Stimulated activated CD8-positive, alpha-beta memory T cell treated with anti-CD3 and anti-CD28 coated beads, Interleukin-7, amount 100 ng/mL, for 48 hours (primary cell): ENCODE measurements around the gene TNS4.
"Not testable (repeated sequence)": the region's sequence is repeated elsewhere in the genome, so short reads cannot be mapped to it uniquely, and the experiment has no call there.

ENCODE experiments used
- DNase-seq, 2 donors: peaks; one replicate each; pipeline ENCODE4 v3.0.0-alpha.2; 2020; ENCODE audit warnings: low read depth in 1 of 2; ENCODE audit errors: extremely low read depth in 1 of 2

The TNS4 gene, protein sequence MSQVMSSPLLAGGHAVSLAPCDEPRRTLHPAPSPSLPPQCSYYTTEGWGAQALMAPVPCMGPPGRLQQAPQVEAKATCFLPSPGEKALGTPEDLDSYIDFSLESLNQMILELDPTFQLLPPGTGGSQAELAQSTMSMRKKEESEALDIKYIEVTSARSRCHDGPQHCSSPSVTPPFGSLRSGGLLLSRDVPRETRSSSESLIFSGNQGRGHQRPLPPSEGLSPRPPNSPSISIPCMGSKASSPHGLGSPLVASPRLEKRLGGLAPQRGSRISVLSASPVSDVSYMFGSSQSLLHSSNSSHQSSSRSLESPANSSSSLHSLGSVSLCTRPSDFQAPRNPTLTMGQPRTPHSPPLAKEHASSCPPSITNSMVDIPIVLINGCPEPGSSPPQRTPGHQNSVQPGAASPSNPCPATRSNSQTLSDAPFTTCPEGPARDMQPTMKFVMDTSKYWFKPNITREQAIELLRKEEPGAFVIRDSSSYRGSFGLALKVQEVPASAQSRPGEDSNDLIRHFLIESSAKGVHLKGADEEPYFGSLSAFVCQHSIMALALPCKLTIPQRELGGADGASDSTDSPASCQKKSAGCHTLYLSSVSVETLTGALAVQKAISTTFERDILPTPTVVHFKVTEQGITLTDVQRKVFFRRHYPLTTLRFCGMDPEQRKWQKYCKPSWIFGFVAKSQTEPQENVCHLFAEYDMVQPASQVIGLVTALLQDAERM

DNA sequence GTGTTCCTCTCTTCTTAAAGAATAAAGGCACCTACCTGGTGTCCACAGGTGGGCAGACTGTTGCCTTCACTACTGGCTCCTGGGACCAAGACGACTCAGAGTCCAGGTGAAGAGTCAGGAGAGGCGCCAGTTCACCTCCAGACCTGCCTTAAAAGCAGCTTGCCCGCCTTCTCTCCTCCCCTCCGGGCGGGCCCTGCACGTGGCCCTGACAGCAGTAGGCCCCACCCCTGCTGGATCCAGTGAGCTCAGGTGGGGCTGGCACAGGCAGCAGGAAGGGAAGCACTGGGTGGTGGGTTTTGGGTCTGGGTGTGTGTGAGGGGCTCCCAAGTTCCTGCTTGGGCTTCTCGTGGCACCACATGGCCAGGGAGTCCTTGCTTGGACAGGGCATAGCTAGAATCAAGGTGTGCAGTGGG is at the start of gene TNS4:
Gene TNS4, minus strand, starts transcription at position 125 of the 413 bp plus-strand sequence. CDS start 5,198 bp downstream, outside the sequence.
- no peak for DNase-seq

DNA sequence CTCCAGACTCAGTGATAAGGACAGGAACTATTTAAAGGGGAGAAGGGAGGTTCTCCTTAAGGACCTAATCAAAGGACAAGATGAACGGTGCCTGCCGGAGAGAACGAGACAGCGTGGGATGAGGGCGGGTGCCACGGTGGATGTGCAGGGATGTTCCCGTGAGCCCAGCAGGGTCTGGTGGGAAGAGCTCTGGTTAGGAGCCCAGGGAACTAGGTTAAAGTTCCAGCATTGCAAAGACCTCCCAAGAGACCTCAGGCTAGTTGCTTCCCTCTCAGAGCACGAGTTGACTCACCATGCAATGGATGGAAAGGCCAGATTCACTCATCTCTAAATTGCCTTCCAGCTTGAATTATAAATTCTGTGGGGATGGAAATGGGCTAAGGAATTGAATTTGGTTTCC is 49.2 kb upstream of the TNS4 start:
- DNase-seq: no peak

DNA sequence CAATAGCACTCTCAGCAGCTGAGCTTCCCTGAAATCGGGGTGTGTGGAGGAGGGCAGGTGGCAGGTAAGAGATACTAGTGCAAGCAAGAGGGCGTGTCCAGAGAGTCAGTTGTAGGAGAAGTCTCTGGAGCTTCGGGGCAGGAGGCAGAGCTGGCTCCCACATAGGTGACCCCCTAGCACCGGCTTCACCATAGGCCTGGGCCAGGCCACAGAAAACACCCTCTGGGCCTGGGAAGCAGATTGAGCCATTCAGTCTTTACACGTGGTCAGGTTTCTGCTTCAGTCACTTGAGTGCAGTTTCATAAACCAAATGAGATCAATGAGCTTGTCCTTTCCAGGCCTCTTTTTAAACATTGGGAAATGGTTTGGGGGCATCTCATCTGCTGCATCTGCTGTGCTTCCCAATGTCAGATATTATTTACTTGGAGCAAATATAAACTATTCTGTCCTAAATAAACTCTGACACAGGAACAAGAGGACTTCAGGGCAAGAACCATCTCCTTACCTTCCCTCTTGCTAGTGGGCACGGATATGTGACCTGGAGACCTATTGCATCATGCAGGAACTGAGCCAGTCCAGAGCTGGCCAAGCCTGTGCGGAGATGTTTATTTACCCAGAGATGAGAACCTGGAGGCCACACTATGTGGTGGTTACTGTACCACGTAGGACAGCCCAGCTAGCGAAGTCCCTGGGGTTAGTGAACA is 47.7 kb upstream of the TNS4 start:
- no peak for DNase-seq

DNA sequence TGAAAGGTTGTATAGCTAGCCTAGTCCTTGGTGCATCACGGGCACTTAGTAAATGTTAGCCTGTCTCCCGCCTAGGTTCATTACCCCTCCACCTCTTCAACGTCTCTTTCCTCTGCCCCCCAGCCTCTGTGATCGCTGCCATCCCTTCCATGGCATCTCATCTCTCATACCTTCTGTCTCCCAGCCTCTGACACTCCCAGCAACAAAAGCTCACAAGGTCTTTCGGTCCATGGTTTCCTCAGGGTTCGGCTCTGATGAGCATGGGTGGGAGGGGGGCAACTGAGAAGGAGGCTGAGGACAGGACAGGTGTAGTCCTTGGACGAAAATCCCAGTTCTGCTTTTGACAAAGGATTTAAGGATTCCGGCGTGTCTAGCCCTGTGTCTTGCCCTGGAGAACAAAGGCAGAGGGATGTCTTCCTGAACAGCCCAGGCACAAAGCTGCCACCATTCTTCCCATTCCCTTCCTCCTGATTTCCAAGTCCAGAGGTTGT is 47.1 kb upstream of the TNS4 start:
- DNase-seq: no peak

DNA sequence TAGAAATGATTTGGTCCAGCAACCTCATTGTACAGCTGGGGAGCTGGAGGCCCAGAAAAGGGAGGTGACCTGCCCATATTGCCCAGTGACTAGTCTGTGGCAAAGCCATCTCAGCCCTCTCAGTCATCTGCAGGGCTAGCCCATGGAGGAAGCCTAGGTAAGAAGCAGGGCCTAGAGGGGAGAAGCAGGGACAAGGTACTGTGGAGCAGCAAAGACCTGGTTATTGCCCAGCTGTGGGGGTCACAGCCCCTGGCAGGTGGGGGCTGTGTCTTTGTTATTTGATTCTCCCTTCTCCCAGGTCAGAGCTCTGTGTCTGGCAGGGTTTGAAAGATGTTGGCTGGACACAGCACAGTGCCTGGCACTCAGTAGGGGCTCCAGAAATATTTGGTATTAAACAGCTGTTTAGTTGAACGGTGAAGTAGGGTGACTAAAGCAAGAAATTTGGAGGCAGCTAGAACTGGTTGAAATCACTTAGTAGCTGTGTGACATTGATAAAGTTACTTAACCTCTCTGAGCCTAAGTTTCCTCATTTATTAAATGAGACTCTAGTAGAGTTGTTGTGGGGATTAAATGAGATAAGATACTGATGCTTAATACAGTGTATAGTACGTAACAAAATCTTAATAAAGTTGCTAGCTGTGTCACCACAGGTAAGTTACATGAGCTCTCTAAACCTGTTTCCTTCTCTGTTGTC is 46.5 kb upstream of the TNS4 start:
- no peak for DNase-seq

DNA sequence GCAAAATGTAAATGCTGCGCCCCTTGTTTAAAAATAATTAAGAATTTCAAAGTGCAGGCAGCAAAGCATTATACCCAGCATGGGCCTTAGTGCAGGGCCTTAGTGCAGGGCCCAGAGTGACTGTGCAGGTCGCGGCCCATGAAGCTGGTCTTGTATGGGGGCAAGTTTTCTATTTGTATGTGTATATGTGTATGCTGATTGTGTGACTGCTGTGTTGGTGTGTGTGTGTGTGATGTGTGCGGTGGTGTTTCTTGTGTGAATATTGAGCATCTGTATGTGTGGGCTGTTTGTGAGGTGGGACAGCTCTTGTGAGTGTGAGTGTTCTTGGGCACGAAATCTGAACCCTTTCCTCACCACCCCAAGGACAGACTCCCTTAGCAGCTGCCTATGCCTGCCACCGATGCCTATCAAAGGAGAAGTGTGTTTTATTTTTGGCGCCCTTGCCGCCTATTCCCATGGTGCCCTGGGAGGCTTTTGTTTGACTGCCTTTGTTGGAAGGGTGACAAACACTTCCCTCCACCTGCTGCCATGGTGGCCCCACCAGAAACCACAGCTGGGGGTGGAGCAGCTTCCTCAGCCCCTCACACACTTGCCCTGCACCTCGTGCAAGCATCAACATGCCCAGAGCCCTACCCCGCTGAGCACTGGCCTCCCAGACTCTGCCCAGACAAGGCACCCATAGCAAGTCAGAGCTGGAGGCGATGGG is 45.8 kb upstream of the TNS4 start:
- peak in 1 of 2 donors; percentile 74 for DNase-seq

DNA sequence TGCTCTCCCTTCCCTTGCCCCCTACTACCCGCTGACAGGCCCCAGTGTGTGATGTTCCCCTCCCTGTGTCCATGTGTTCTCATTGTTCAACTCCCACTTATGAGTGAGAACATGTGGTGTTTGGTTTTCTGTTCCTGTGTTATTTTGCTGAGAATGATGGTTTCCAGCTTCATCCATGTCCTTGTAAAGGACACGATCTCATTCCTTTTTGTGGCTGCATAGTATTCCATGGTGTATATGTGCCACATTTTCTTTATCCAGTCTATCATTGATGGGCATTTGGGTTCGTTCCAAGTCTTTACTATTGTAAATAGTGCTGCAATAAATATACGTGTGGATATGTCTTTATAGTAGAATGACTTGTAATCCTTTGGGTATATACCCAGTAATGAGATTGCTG is 45.1 kb upstream of the TNS4 start:
- DNase-seq: not testable (repeated sequence)

DNA sequence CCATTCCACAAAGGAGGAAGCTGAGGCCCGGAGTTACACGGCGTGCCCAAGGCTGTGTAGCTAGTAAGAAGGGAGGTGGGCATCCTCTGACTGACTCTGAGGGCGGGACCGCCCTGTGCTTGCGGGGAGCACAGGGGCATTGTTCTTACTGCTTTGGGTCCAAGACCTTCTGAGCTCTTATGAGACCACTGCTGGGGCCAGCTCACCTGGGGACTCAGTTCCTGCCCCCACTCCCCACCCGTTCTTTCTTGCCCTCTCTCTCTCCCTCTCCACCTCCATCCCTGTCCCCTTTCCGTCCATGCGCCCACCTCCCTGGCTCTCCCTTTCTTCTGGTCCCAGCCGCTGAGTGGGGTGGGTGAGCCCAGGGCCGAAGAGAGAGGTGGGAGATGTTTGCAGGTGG is 44.2 kb upstream of the TNS4 start:
- no peak for DNase-seq

DNA sequence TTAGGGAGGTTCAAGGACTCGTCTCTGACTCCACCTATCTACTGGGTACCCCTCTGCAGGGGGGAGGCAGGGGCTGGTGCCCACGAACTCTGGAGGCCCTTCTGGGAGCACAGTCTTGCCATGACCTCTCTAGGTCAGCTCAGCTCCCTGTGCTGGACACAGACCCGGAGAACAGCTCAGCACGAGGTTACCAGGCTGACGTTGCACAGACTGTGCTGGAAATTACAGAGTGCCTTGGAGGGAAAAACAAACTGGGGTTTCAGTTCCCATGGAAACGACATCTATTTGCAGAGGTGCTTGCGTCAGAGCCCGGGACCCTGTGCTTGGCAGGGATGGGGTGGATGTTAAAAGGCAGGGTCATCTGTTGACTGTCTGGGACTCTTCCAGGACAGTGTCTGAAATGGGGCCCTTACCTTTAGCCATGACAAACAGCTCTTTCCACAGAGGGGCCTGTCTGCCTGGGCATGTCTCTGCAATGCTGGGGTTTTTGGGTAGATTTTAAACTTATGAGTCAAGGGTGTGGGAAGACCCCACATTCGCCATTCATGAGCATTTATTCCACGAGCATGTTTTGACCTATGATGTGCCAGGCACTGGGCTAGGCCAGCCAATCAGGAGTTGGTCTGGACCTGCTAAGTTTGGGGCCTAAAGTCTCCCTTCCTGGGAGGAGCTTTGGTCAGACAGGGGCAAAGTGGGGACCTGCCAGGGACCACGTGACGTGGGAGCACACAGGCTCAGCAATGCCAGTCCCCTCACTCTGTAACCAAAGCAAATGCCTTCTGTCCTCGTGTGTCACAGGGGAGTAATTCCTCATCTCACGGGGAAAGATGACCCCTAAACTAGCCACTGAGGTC is 41.4 kb upstream of the TNS4 start:
- peak in 1 of 2 donors; percentile 86 for DNase-seq

DNA sequence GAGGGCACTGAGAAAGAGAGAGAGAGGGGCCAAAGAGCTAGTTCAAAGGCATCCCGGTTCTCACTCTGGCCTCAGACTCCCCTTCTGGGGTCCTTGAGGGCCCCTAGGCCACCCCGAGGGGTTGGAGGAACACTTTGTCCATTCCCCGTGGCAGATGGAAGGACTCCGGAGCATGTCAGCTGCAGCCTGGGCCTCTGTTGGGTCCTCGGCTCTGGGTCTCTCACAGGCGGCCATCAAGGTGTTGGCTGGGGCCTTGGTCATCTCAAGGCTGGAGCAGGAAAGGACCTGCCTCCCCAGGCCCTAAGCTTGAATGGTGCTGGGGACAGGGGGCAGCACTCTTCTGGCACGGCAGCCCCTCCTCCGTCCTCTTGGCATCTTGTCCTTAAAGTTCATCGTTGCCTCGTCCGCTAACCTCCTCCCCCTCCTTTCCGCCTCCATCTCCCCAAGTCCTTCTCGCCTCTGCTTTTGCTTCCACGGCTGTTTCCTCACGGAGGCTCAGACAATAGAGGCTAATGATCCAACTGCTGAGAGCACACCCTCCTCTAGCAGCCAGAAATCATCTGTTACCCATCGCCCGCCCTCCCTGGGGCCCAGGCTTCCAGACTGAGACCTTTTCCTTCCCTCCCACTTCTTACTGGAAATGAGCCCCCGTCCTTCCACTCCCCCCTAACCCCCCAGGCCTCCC is 40.6 kb upstream of the TNS4 start:
- no peak for DNase-seq

DNA sequence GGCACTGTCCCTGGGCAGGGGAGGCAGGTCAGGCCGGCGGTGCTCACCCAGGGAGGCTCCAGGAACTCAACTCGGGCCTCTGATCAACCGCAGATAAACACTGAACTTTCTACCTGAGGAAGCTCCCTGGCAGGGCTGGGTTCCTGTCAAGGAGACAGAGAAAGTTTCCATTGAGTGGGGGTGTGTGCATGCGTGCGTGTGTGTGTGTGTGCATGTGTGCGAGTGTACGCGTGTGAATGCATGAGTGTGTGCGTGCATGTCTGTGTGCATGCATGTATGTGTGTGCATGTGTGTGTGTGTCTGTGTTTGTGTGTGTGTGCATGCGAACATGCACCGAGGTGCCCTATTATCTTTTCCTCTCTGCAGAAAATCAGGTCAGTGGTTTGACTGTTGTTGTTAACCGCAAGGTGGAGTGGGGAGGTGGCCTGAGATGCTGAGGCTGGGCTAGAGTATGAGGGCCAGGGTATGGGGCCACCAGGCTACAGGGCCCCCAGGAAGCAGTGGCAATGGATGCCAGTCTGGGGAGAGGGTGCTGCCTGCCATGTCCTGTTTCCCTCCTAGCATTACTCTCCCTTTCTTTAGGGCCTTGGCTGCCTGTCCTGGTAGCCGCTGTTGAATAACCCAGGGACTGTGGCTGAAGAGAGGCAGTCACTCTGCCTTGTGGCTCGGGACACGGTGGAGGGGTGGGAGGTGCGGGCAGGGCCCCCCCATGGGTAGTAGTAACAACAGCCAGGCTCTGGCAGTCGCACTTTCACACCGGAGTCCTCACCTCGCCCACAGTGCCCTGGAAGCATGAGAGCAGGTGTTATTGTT is 39.8 kb upstream of the TNS4 start:
- DNase-seq: peak in 1 of 2 donors; percentile 83

DNA sequence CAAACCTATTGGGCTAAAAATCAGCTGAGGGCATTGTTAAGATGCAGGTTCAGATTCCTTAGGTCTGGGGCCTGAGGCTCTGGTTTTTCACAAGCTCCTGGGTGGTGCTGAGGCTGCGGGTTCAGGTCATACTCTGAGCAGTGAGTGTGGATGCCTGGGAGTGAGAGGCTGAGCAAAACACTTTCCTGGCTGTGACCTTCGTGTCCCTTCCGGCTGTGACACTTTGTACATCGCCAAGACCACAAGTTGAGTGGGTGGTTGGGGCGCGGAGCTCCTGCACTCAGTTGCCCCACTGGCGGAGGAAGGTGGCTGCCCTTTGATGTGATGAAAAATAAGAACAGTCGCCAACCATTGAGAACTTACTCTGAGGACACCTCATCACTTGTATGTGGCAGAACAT is 39.0 kb upstream of the TNS4 start:
- peak in 1 of 2 donors; percentile 88 for DNase-seq

DNA sequence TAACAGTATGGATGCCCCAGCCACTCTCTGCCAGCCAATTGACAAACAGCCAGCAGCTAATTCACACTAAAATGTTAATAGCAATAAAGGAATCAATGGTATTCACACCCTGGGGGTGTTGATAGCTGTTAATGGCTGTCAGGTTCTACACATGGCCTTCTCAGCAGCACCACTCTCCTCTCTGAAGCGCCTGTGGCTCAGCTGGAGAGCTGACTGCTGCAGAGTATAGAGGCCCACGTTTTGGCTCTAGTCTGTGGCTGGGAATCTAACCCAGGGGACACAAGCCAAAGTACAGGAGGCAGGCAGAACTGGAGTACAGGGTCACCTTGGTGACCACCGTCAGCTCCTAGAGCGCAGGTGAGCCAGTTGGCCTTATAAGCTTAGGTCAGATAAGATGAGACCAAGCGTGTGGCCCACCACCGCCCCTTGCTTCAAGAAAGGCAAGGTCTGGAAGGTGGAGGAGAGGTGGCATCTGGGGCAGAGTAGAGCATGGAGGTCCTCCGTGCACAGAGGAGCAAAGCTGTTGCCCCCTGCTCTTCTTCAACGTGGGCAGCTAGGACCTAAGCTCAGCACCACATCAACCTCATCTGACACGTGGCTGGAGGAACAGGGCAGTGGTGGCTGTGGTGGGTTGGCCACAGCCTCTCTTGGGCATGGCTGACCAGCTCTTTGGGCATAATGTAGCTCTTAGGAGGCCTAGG is 38.4 kb upstream of the TNS4 start:
- DNase-seq: no peak

DNA sequence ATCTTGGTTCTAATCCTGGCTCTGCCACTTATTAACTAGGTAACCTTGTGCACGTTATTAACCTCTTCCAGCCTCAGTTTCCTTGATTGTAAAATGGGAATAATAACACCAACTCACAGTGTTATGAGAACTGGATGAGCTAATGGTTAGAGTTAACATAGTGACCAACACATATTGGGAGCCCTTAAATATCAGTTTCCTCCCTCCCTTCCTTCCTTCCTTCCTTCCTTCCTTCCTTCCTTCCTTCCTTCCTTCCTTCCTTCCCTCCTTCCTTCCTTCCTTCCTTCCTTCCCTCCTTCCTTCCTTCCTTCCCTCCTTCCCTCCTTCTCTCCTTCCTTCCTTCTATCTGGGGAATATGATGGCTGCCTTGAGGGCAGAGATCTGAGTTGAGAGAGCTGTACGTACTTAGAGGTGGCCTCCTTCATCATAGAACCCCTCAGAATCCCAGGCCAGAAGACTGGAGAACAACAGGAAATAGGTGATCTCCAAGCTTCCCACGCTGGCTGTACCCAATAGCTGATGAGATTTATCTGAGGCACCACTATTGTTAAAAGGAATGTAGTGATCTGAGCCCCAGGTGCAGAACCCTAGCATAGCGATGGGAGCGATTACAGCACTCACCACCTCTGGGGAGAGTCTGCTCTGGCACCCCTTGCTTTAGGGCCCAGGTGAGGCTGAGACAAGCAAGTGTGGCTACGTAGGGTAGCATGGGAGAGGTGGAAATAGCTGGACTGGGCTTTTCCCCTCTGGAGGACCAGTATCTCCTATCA is 37.7 kb upstream of the TNS4 start:
- no peak for DNase-seq

DNA sequence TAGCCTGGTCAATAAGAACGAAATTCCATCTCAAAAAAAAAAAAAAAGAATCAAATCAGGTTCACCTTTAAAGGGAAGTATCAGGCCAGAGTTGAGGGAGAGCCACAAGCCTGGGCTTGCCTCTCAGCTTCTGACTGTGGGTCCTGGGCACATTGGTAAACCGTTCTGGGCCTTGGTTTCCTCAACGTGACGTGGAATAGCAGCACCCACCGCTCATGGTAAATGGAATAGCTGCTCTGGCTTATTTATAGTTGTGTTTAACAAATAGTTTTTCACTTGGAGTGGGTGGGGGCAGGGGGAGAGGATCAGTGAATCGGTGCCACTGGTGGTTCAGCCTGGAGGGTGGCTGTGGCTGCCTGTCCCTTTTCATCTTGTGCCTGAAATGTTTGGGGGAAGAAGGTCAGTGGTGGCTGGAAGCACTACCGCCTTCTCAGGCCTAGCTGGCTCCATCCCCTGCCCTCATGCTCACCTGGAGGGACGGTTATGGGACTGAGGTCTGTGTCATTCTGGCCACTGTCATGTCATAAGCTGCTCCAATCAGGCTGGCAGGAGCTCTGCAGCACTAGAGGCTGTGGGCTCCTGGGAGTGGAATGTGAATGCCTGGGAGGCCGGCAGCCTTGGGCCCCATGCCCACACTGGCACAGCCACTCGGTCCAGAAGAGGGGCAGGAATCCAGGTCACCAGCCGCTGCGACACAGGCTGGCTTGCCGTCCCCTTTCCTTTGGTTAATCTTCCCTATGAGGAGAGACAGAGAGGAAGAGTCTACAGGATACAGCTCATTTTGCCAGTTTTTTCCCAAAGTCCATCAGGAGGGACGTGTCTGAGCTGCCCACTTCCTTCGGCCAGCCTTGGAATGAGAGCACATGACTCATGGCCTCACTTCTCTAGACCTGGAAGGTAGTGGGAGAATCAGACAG is 36.9 kb upstream of the TNS4 start:
- no peak for DNase-seq
